Measurements from ENCODE around the gene USP36. TPM values are rescaled to one million over a fixed set of nuclear protein-coding genes. Genes with fewer than 3 reads are reported as not detected.

The USP36 gene
- total RNA-seq, 1 experiment from 2014 or later, result 79.5 TPM

DNA sequence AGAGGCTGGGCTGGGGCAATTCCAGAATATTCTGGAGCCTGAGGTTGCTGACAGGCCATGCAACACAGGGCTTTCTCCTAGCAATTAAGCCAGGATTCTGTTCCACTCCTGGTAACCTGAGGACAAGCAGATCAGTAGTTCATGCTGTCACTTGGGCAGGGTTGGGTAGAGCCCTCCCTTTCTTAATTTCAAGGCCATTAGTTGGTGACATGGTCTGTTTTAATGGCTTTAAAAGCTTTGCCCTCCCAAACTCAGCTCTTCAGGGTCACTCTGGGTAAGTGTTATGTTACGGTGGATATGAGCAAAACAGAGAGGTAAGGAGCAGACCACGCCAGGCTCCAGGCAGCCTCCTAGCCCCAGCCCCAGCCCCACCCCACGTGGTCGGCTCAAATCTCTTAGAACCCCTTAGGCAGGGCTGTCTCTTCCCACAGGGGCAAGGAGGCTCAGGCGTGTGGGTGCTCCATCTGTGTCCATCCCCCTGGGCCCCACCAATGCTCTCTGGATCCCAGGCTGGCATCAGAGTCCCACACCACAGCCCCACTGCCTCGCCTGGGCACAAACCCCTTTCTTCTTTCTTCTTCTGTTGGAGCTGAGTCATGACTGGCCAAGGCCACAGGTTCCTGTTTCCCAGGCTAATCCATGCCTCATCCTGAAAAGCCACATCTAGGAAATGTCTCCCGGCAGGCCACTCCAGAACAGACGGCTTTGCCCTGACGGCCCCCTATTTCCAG, 34.9 kb upstream of the USP36 start:
- CTCF ChIA-PET, result no interaction called here
- peaks cover 45% of the 10 kb centered on the region for H3K36me3 Mint-ChIP-seq (ENCODE audit: insufficient read depth, unreplicated experiment)
- DNase-seq, result no peak
- H3K4me3 Mint-ChIP-seq (ENCODE audit: low read depth, unreplicated experiment), result no peak overlapping the region
- H3K27ac Mint-ChIP-seq (ENCODE audit: unreplicated experiment), result peak overlapping the region; percentile 19
- H3K4me1 Mint-ChIP-seq (ENCODE audit: low read depth, unreplicated experiment), result peaks cover 27% of the 10 kb centered on the region
- intact Hi-C loops (cut with micrococcal nuclease; ENCODE audit: unreplicated experiment), result no loop called here
- H3K27me3 Mint-ChIP-seq (ENCODE audit: unreplicated experiment), result no peaks in the 10 kb centered on the region
- TF ChIP-seq, protein P1, sequence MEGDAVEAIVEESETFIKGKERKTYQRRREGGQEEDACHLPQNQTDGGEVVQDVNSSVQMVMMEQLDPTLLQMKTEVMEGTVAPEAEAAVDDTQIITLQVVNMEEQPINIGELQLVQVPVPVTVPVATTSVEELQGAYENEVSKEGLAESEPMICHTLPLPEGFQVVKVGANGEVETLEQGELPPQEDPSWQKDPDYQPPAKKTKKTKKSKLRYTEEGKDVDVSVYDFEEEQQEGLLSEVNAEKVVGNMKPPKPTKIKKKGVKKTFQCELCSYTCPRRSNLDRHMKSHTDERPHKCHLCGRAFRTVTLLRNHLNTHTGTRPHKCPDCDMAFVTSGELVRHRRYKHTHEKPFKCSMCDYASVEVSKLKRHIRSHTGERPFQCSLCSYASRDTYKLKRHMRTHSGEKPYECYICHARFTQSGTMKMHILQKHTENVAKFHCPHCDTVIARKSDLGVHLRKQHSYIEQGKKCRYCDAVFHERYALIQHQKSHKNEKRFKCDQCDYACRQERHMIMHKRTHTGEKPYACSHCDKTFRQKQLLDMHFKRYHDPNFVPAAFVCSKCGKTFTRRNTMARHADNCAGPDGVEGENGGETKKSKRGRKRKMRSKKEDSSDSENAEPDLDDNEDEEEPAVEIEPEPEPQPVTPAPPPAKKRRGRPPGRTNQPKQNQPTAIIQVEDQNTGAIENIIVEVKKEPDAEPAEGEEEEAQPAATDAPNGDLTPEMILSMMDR (IDR thresholded peaks at IDR 0.05; ENCODE audit: unreplicated experiment), result no peak
- no peaks in the 10 kb centered on the region for H3K9me3 Mint-ChIP-seq (ENCODE audit: low read depth, unreplicated experiment)
- BruUV-seq (replicated peaks), result no TSS peak

DNA sequence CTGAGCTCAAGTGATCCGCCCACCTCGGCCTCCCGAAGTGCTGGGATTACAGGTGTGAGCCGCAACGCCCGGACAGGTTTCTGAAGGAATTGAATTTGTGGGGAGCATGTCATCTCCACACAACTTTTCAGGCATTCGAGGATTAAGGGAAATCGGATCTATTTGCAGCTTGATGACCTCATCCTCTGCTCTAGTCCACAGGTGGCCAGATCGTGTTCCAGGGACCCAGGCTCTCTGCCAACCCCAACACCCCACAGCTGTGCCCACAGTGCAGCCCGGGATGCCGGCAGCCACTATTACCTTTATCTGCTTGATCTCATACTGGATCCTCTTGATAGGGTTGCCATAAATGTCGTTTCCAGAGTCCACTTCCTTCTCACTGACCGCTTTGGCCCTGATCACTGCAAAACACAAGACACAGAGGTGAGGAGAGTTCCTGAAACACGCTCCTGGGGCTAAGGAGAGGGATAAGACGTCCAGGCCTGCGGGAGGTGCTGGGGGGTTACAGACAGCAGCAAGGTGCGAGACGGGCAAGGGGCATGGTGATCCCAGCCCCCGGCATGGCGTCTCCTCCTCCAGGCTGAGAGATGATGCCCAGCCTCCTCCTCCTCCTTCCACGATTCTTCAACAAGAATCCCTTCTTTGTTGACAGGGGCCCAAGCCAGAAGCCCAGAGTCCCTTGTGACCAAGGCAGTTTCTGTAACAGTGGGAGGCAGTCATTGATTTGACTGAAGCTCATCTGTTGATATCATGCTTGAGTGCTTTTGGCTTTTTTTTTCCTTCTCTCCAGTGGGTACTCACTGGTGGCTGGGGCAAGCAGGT, 33.1 kb upstream of the USP36 start:
- intact Hi-C loops (cut with micrococcal nuclease; ENCODE audit: unreplicated experiment), result no loop called here
- BruUV-seq (replicated peaks), result no TSS peak

DNA sequence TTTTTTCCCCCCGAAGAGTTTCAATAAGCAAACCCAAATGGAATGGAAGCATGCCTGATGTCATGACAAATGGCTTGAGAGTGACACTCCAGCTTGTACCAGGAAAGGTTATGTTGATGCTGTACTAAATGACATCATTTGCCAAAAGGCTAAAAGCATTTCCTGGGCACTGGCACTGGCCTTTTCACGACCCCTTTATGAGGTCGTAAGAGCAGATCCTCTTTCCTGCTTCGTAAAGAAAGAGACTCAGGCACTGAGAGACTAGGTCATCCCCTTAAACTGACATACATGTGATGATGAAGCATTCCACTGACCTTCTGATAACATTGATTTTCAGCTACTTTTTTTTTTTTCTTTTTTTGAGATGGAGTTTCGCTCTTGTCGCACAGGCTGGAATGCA, 31.9 kb upstream of the USP36 start:
- Mint-ChIP-seq H3K4me3 (ENCODE audit: low read depth, unreplicated experiment) (no peak overlapping the region), H3K4me1 (ENCODE audit: low read depth, unreplicated experiment) (peaks cover 27% of the 10 kb centered on the region), H3K27ac (ENCODE audit: unreplicated experiment) (no peak overlapping the region), H3K36me3 (ENCODE audit: insufficient read depth, unreplicated experiment) (peaks cover 60% of the 10 kb centered on the region), H3K9me3 (ENCODE audit: low read depth, unreplicated experiment) (no peaks in the 10 kb centered on the region), H3K27me3 (ENCODE audit: unreplicated experiment) (no peaks in the 10 kb centered on the region)
- intact Hi-C loops (cut with micrococcal nuclease; ENCODE audit: unreplicated experiment), result no loop called here
- CTCF ChIA-PET, result interaction anchor here (0.7 kb wide), 2 partner anchors 15 to 90 kb away, joined by 4 to 6 read pairs; no protein-coding TSS in a partner anchor
- no peak for DNase-seq
- TF ChIP-seq, protein P1 (IDR thresholded peaks at IDR 0.05; ENCODE audit: unreplicated experiment), result no peak
- no TSS peak for BruUV-seq (replicated peaks)

More for the DNA sequence above, 33.1 kb upstream of the USP36 start:
- no peak overlapping the region for H3K4me3 Mint-ChIP-seq (ENCODE audit: low read depth, unreplicated experiment)
- no peaks in the 10 kb centered on the region for H3K27me3 Mint-ChIP-seq (ENCODE audit: unreplicated experiment)
- peaks cover 27% of the 10 kb centered on the region for H3K4me1 Mint-ChIP-seq (ENCODE audit: low read depth, unreplicated experiment)
- no peak for DNase-seq
- TF ChIP-seq, protein P1 (IDR thresholded peaks at IDR 0.05; ENCODE audit: unreplicated experiment), result no peak
- no peaks in the 10 kb centered on the region for H3K9me3 Mint-ChIP-seq (ENCODE audit: low read depth, unreplicated experiment)
- H3K36me3 Mint-ChIP-seq (ENCODE audit: insufficient read depth, unreplicated experiment), result peaks cover 47% of the 10 kb centered on the region
- CTCF ChIA-PET, result no interaction called here
- no peak overlapping the region for H3K27ac Mint-ChIP-seq (ENCODE audit: unreplicated experiment)

DNA sequence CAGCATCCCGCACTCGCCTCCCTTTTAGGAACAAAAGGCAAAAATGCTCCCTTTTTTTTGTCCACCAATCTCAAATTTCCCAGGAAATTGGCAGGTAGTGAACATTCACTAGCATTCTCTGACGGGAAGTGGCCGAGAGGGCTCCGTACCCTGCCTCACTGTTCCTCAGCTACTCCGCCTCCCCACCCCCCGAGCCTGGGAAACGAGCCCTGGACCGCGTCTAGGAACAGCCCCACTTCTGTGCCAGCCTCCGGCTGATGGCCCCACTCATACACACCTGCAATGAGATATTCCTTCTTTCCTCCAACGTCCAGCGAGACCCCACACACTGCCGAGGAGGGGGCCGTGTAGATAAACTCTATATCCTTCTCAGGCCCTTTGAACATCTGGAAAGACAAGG, 30.0 kb upstream of the USP36 start:
- Mint-ChIP-seq H3K27me3 (ENCODE audit: unreplicated experiment) (no peaks in the 10 kb centered on the region), H3K4me1 (ENCODE audit: low read depth, unreplicated experiment) (peaks cover 11% of the 10 kb centered on the region), H3K9me3 (ENCODE audit: low read depth, unreplicated experiment) (no peaks in the 10 kb centered on the region), H3K27ac (ENCODE audit: unreplicated experiment) (no peak overlapping the region), H3K36me3 (ENCODE audit: insufficient read depth, unreplicated experiment) (peaks cover 60% of the 10 kb centered on the region), H3K4me3 (ENCODE audit: low read depth, unreplicated experiment) (no peak overlapping the region)
- DNase-seq, result no peak
- BruUV-seq (replicated peaks), result no TSS peak
- CTCF ChIA-PET, result no interaction called here
- TF ChIP-seq, protein P1 (IDR thresholded peaks at IDR 0.05; ENCODE audit: unreplicated experiment), result no peak
- intact Hi-C loops (cut with micrococcal nuclease; ENCODE audit: unreplicated experiment), result no loop called here

All from Calu3 (cell line).